BJ (cell line): ENCODE measurements around the gene COL5A1. TPM values are rescaled to one million over a fixed set of nuclear protein-coding genes. Genes with fewer than 3 reads are reported as not detected.
"Not testable (repeated sequence)": the region's sequence is repeated elsewhere in the genome, so short reads cannot be mapped to it uniquely, and the experiment has no call there.

Experiments used
- CTCF ChIA-PET: fragments of 350-600 bp; formaldehyde crosslinking; extraction: SDS; loops from one replicate; lab custom pipeline; 2021; ENCODE audit warnings: antibody characterized with exemption, inconsistent platforms; lab: Yijun Ruan, JAX
- POLR2A ChIA-PET: fragments of 300-600 bp; sonication (Branson Sonifier 250); formaldehyde crosslinking; extraction: SDS; loops from one replicate; lab custom pipeline; 2021; ENCODE audit warnings: antibody characterized with exemption; lab: Charles Lee
- DNase-seq: peaks from one replicate; pipeline ENCODE4 v3.0.0-alpha.2; 2011; ENCODE audit warnings: low read depth
- H3K27me3 ChIP-seq: 2 replicates; pipeline ENCODE4 v1.6.0; 2011; ENCODE audit warnings: low read length; ENCODE audit not compliant: control insufficient read depth, insufficient read depth
- H3K36me3 ChIP-seq: 2 replicates; pipeline ENCODE4 v1.5.1; 2011; ENCODE audit warnings: low read length; ENCODE audit not compliant: control insufficient read depth, insufficient read depth
- H3K4me3 ChIP-seq: 2 replicates; pipeline ENCODE4 v1.5.1; 2011; ENCODE audit warnings: low read depth, mild to moderate bottlenecking, control low read depth, low read length
- polyA plus RNA-seq: library from polyadenylated mRNA; depleted of rRNA; stranded (reverse); fragments of >200 nt; gene quantifications from 2 replicates; pipeline ENCODE4 v1.2.3, GENCODE V29; 2011
- TF ChIP-seq, protein P1 (sequence below): IDR thresholded peaks from 2 replicates; pipeline ENCODE4 v1.5.1; 2011; ENCODE audit warnings: low read depth, mild to moderate bottlenecking, control low read depth, inconsistent platforms, low read length, moderate library complexity; ENCODE audit not compliant: insufficient read depth

The COL5A1 gene
- polyA plus RNA-seq, 1 experiment = 251 TPM

DNA sequence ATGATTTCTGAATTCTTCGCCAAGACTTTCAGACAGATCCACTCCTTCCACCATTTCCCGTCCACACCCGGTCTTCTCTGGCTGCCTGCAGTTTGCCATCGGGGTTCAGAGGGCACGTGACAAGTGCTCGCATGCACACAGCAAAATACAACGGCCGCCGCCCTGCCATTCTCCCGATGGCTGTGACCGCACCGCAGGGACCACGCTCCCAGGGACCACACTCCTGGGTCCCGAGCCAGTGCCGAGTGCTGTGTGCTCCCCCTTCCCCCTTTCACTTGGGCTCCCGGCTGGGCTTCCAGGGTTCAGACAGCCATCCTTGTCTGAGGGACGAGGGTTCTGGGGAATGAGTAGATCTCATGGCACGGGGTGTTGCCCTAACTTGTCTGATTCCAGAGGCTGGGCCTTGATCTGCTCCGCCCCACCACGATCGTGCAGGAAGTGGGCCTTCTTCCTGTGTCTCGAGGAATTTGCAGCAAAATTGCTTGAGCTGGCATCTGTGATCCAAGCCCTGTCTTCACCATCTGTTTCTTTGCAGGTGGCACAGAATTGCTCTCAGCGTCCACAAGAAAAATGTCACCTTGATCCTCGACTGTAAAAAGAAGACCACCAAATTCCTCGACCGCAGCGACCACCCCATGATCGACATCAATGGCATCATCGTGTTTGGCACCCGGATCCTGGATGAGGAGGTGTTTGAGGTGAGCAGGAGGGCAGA lies 59.2 kb downstream of the COL5A1 start:
- POLR2A ChIA-PET = no interaction called here
- TF ChIP-seq, protein P1, sequence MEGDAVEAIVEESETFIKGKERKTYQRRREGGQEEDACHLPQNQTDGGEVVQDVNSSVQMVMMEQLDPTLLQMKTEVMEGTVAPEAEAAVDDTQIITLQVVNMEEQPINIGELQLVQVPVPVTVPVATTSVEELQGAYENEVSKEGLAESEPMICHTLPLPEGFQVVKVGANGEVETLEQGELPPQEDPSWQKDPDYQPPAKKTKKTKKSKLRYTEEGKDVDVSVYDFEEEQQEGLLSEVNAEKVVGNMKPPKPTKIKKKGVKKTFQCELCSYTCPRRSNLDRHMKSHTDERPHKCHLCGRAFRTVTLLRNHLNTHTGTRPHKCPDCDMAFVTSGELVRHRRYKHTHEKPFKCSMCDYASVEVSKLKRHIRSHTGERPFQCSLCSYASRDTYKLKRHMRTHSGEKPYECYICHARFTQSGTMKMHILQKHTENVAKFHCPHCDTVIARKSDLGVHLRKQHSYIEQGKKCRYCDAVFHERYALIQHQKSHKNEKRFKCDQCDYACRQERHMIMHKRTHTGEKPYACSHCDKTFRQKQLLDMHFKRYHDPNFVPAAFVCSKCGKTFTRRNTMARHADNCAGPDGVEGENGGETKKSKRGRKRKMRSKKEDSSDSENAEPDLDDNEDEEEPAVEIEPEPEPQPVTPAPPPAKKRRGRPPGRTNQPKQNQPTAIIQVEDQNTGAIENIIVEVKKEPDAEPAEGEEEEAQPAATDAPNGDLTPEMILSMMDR = no peak
- CTCF ChIA-PET = interaction anchor here (1.0 to 3.4 kb wide), 2 partner anchors 10 to 11 kb away, joined by 3 to 20 read pairs; no protein-coding TSS in a partner anchor
- Histone ChIP-seq H3K27me3 (no peaks in the 10 kb centered on the region), H3K36me3 (peaks cover 62% of the 10 kb centered on the region), H3K4me3 (no peak overlapping the region)
- no peak for DNase-seq

DNA sequence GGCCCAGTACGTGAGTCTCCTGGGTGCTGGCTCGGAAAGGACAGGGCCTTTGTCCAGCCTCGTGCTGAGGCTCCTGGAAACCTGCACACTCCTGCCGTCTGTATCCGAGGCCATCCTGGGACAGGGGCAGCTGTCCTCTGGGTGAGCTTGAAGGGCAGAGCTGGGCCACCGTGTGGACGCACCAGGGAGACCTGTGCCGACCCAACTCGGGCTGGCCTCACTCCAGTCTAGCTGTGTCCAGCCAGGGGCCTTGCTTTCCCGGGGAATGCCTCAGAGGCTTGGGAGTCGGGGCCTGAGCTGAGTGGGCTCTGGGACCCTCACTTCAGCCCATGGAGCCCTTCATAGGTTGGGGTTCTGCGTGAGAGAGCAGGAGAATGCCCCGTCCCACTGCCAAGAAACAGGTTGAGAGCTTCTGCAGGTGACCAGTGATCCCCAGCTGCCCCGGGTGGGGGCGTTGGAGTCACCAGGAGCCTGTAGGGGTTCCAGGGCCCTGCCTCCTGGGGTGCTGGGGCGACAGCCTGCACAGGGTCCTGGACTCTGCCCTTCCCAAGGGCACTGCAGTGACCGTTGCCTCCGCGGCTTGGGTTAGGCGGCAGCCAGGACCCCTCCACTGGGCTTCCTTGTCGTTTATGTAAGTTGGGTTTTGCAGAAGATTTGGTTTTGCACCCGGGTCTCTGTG lies 60.1 kb downstream of the COL5A1 start:
- TF ChIP-seq, protein P1 = no peak
- H3K36me3 ChIP-seq = peaks cover 68% of the 10 kb centered on the region
- no peaks in the 10 kb centered on the region for H3K27me3 ChIP-seq
- ChIA-PET POLR2A (no interaction called here), CTCF (interaction anchor here (1.9 to 3.4 kb wide), 2 partner anchors 11 to 41 kb away, joined by 4 to 20 read pairs; no protein-coding TSS in a partner anchor)
- no peak overlapping the region for H3K4me3 ChIP-seq
- no peak for DNase-seq

DNA sequence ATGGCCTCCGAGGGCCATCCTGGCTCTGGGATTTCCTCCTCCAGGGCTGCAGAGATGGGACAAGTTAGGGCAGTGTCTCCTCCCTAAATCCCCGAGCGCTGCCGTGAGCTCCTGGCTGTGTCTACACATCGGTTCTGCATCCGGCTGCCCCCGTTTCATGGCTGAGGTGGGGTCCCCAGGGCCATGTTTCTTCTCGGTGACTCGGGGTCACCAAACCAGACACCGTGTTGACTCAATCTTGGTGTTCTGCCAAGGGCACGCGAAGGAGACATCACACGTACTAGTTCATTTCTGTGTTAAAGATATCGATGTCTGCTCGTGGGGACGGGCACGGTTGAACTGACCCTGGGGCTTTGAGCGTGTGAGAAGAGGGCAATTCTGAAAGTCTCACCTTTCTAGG lies 60.7 kb downstream of the COL5A1 start:
- peaks cover 68% of the 10 kb centered on the region for H3K36me3 ChIP-seq
- H3K4me3 ChIP-seq = no peak overlapping the region
- no peak for DNase-seq
- TF ChIP-seq, protein P1 = no peak
- ChIA-PET CTCF (interaction anchor here (1.3 to 3.4 kb wide), 3 partner anchors 12 to 42 kb away, joined by 3 to 20 read pairs (median 4); no protein-coding TSS in a partner anchor), POLR2A (no interaction called here)
- H3K27me3 ChIP-seq = no peaks in the 10 kb centered on the region

DNA sequence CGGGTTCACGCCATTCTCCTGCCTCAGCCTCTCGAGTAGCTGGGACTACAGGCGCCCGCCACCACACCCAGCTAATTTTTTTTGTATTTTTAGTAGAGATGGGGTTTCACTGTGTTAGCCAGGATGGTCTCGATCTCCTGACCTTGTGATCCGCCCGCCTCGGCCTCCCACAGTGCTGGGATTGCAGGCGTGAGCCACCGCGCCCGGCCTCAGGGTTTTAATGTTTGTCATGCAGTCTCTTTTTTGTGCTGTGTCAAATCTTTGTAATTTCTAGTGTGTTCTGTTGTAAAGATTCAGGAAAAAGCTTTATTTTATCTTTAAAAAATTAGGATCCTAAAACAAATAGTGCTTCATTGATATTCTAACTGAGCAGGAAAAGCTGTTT lies 62.1 kb downstream of the COL5A1 start:
- DNase-seq, H3K27me3 ChIP-seq, POLR2A ChIA-PET, H3K4me3 ChIP-seq: not testable (repeated sequence)
- peaks cover 72% of the 10 kb centered on the region for H3K36me3 ChIP-seq
- CTCF ChIA-PET = interaction anchor here (1.1 to 3.4 kb wide), 4 partner anchors 13 to 254 kb away, joined by 3 to 20 read pairs (median 4); no protein-coding TSS in a partner anchor

DNA sequence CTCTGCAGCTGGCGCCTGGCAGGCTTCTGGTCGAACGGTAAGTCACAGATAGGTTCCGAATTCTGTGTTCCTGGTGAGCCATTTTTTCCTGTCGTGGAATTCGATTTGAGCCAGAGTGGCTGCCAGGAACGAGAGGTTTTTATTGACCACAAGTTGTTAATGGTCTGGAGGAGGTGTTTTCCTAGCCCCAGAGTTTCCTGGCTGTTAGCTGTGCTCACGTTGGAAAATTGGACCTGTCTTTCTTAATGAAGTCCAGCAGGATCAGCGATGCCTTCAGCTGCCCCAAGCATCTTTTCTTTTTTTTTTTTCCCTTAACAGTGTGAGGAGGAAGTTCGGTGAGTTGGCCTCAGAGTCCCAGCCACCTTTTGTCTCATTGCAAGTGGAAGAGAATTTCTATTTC lies 62.9 kb downstream of the COL5A1 start:
- ChIA-PET CTCF (interaction anchor here (1.1 to 3.4 kb wide), 2 partner anchors 14 to 255 kb away, joined by 3 to 20 read pairs; no protein-coding TSS in a partner anchor), POLR2A (no interaction called here)
- TF ChIP-seq, protein P1 = no peak
- peaks cover 71% of the 10 kb centered on the region for H3K36me3 ChIP-seq
- no peak overlapping the region for H3K4me3 ChIP-seq
- DNase-seq = no peak
- no peaks in the 10 kb centered on the region for H3K27me3 ChIP-seq
